T-helper 22 cell (primary cell): ENCODE results near the gene RPS6KA3.
"Not testable (repeated sequence)": the region's sequence is repeated elsewhere in the genome, so short reads cannot be mapped to it uniquely, and the experiment has no call there.

Source experiments
- DNase-seq: peaks from one replicate; pipeline ENCODE4 v3.0.0-alpha.2; 2020; ENCODE audit warnings: low read depth

The RPS6KA3 gene

GRCh38 chrX:20217906-20218305 is 48.8 kb downstream of the RPS6KA3 start:
- no peak for DNase-seq

GRCh38 chrX:20217271-20217670 is 49.4 kb downstream of the RPS6KA3 start:
- DNase-seq, result no peak

GRCh38 chrX:20215565-20215964 is 51.1 kb downstream of the RPS6KA3 start:
- no peak for DNase-seq

GRCh38 chrX:20212486-20213089 is 54.1 kb downstream of the RPS6KA3 start:
- DNase-seq, result no peak

- no peak for DNase-seq
These were observed 55.4 kb downstream of the RPS6KA3 start for GRCh38 chrX:20211261-20211786.

- DNase-seq, result no peak
These were observed 60.6 kb downstream of the RPS6KA3 start for GRCh38 chrX:20205927-20206708.

GRCh38 chrX:20204351-20204750 is 62.4 kb downstream of the RPS6KA3 start:
- no peak for DNase-seq

GRCh38 chrX:20197641-20198210 is 69.0 kb downstream of the RPS6KA3 start:
- DNase-seq, result no peak

GRCh38 chrX:20189171-20189570 is 77.5 kb downstream of the RPS6KA3 start:
- no peak for DNase-seq

- DNase-seq, result no peak
These were observed 84.9 kb downstream of the RPS6KA3 start for GRCh38 chrX:20181598-20182329.

GRCh38 chrX:20177093-20177492 is 89.6 kb downstream of the RPS6KA3 start:
- DNase-seq, result no peak

- no peak for DNase-seq
These were observed 92.9 kb downstream of the RPS6KA3 start for GRCh38 chrX:20173856-20174255.

GRCh38 chrX:20173313-20173712 is 93.4 kb downstream of the RPS6KA3 start:
- no peak for DNase-seq

GRCh38 chrX:20171887-20172286 is 94.8 kb downstream of the RPS6KA3 start:
- no peak for DNase-seq

- DNase-seq, result not testable (repeated sequence)
These were observed 104.2 kb downstream of the RPS6KA3 start for GRCh38 chrX:20162516-20162915.

GRCh38 chrX:20159797-20160385 is 106.8 kb downstream of the RPS6KA3 start:
- no peak for DNase-seq

GRCh38 chrX:20151689-20152088 is 115.0 kb downstream of the RPS6KA3 start:
- no peak for DNase-seq

- DNase-seq, result no peak
These were observed 117.4 kb downstream of the RPS6KA3 start for GRCh38 chrX:20149326-20149725.

GRCh38 chrX:20147561-20147960 is 119.1 kb downstream of the RPS6KA3 start:
- no peak for DNase-seq

- DNase-seq, result no peak
These were observed 122.2 kb downstream of the RPS6KA3 start for GRCh38 chrX:20144491-20144890.

- no peak for DNase-seq
These were observed 123.1 kb downstream of the RPS6KA3 start for GRCh38 chrX:20143561-20143960.

- no peak for DNase-seq
These were observed 123.6 kb downstream of the RPS6KA3 start for GRCh38 chrX:20143111-20143510.
